Trophoblast cell (in vitro differentiated cells and primary cell): ENCODE measurements around the gene FAM131C.
A peak's percentile ranks its signal among the peaks of the same experiment; 100 is the strongest.
"Not testable (repeated sequence)": the region's sequence is repeated elsewhere in the genome, so short reads cannot be mapped to it uniquely, and the experiment has no call there.

Experiments
- DNase-seq, 2 donors: peaks; one replicate each; pipeline ENCODE4 v3.0.0-alpha.2; 2016
- H2AFZ ChIP-seq: 2 replicates; pipeline ENCODE4 v1.6.1; 2013; ENCODE audit warnings: low read length, moderate library complexity, mild to moderate bottlenecking; ENCODE audit not compliant: insufficient read depth, poor library complexity
- H2AK5ac ChIP-seq: 2 replicates; pipeline ENCODE4 v1.6.1; 2013; ENCODE audit warnings: mild to moderate bottlenecking, low read length
- H2BK120ac ChIP-seq: 2 replicates; pipeline ENCODE4 v1.6.1; 2013; ENCODE audit warnings: low read length, mild to moderate bottlenecking, moderate library complexity; ENCODE audit not compliant: insufficient read depth, poor library complexity
- H2BK12ac ChIP-seq: 2 replicates; pipeline ENCODE4 v1.6.1; 2013; ENCODE audit warnings: mild to moderate bottlenecking, low read length, moderate library complexity
- H2BK5ac ChIP-seq: 2 replicates; pipeline ENCODE4 v1.6.1; 2013; ENCODE audit warnings: low read length, low read depth, moderate library complexity, mild to moderate bottlenecking; ENCODE audit not compliant: poor library complexity
- H3K14ac ChIP-seq: 2 replicates; pipeline ENCODE4 v1.6.1; 2013; ENCODE audit warnings: mild to moderate bottlenecking, low read length
- H3K18ac ChIP-seq: 2 replicates; pipeline ENCODE4 v1.6.1; 2013; ENCODE audit warnings: mild to moderate bottlenecking, low read length
- H3K23ac ChIP-seq: 2 replicates; pipeline ENCODE4 v1.6.1; 2013; ENCODE audit warnings: low read length
- H3K27ac ChIP-seq: 2 replicates; pipeline ENCODE4 v1.5.1; 2013; ENCODE audit warnings: low read depth, mild to moderate bottlenecking, inconsistent platforms, low read length, moderate library complexity
- H3K27me3 ChIP-seq: 2 replicates; pipeline ENCODE4 v1.6.1; 2013; ENCODE audit warnings: inconsistent platforms, mild to moderate bottlenecking, low read length, moderate library complexity; ENCODE audit not compliant: insufficient read depth
- H3K36me3 ChIP-seq, 2 experiments: 1 replicate in 1 of 2; 2 replicates in 1 of 2; pipeline ENCODE4 v1.6.1; 2013; ENCODE audit warnings: low read length in 2 of 2, mild to moderate bottlenecking in 2 of 2, moderate library complexity in 1 of 2; ENCODE audit not compliant: insufficient read depth in 2 of 2, control insufficient read depth in 1 of 2
- H3K4ac ChIP-seq: 2 replicates; pipeline ENCODE4 v1.6.1; 2013; ENCODE audit warnings: low read depth, mild to moderate bottlenecking, low read length, moderate library complexity
- H3K4me1 ChIP-seq, 2 experiments: 1 replicate in 1 of 2; 2 replicates in 1 of 2; pipeline ENCODE4 v1.6.1; 2013; ENCODE audit warnings: low read length in 2 of 2, mild to moderate bottlenecking in 2 of 2, moderate library complexity in 1 of 2; ENCODE audit not compliant: insufficient read depth in 2 of 2, control insufficient read depth in 1 of 2
- H3K4me2 ChIP-seq: 2 replicates; pipeline ENCODE4 v1.6.1; 2013; ENCODE audit warnings: inconsistent platforms, mild to moderate bottlenecking, low read length, moderate library complexity
- H3K4me3 ChIP-seq: 2 replicates; pipeline ENCODE4 v1.5.1; 2013; ENCODE audit warnings: mild to moderate bottlenecking, low read depth, low read length, inconsistent platforms
- H3K79me1 ChIP-seq: one replicate; pipeline ENCODE4 v1.6.1; 2013; ENCODE audit warnings: low read length
- H3K79me2 ChIP-seq: 2 replicates; pipeline ENCODE4 v1.6.1; 2013; ENCODE audit warnings: low read length, mild to moderate bottlenecking; ENCODE audit not compliant: control insufficient read depth, insufficient read depth, poor library complexity
- H3K9ac ChIP-seq: 2 replicates; pipeline ENCODE4 v1.6.1; 2013; ENCODE audit warnings: mild to moderate bottlenecking, low read length
- H3K9me3 ChIP-seq: 2 replicates; pipeline ENCODE4 v1.6.1; 2013; ENCODE audit warnings: low read depth, mild to moderate bottlenecking, control low read depth, inconsistent platforms, low read length; ENCODE audit not compliant: insufficient read depth
- H4K12ac ChIP-seq: 2 replicates; pipeline ENCODE4 v1.6.1; 2013; ENCODE audit warnings: low read depth, mild to moderate bottlenecking, low read length, moderate library complexity
- H4K8ac ChIP-seq: 2 replicates; pipeline ENCODE4 v1.6.1; 2013; ENCODE audit warnings: low read depth, mild to moderate bottlenecking, low read length, moderate library complexity
- H4K91ac ChIP-seq: one replicate; pipeline ENCODE4 v1.6.1; 2013; ENCODE audit warnings: low read depth, mild to moderate bottlenecking, low read length, moderate library complexity
- WGBS: extraction: QIAGEN DNeasy Blood & Tissue Kit; methylation state at CpG from one replicate; pipeline ENCODE4 v1.1.7; 2013; ENCODE audit warnings: missing lambda C conversion rate; ENCODE audit not compliant: insufficient read length, insufficient coverage; ENCODE audit errors: extremely low coverage; 5-methylcytosine and 5-hydroxymethylcytosine counted together

The FAM131C gene

GRCh38 chr1:16032388-16033102 lies 40.9 kb downstream of the FAM131C start:
- H3K27ac ChIP-seq = no peak overlapping the region
- H2BK5ac ChIP-seq = no peak overlapping the region
- no peak overlapping the region for H3K4me2 ChIP-seq
- no peak overlapping the region for H3K14ac ChIP-seq
- no peaks in the 10 kb centered on the region for H3K36me3 ChIP-seq
- H4K12ac ChIP-seq = no peak overlapping the region
- no peaks in the 10 kb centered on the region for H3K27me3 ChIP-seq
- no peak overlapping the region for H2BK120ac ChIP-seq
- no peak overlapping the region for H3K4me3 ChIP-seq
- H2AFZ ChIP-seq = no peak overlapping the region
- no peak overlapping the region for H4K91ac ChIP-seq
- peak; percentile 85 to 87 for DNase-seq
- H2AK5ac ChIP-seq = no peak overlapping the region
- H3K18ac ChIP-seq = no peak overlapping the region
- H2BK12ac ChIP-seq = no peak overlapping the region
- no peaks in the 10 kb centered on the region for H3K9me3 ChIP-seq
- no CpG with 5 or more reads among the region's 18 CpGs for WGBS
- H3K79me1 ChIP-seq = no peaks in the 10 kb centered on the region
- no peak overlapping the region for H3K9ac ChIP-seq
- no peaks in the 10 kb centered on the region for H3K79me2 ChIP-seq
- H3K4ac ChIP-seq = no peak overlapping the region
- no peaks in the 10 kb centered on the region for H3K4me1 ChIP-seq
- H4K8ac ChIP-seq = no peak overlapping the region
- no peak overlapping the region for H3K23ac ChIP-seq

DNA sequence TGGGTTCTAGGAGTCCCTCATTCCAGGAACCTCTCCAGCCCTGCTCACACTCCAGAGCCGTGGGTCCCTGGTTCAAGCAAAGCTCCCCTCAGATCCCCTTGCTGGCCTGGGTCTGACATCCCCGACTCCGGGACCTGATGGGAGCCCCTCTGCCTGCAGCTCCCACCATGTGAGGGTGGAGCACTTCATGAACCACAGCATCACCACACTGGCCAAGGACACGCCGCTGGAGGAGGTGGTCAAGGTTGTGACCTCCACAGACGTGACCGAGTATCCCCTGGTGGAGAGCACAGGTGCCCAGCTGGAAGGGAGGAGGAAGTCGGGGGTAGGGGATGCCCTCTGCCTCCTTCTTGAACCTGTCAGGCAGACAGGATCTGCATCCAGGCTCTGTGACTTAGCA lies 41.9 kb downstream of the FAM131C start:
- H4K8ac ChIP-seq = no peak overlapping the region
- H3K9ac ChIP-seq = no peak overlapping the region
- H3K36me3 ChIP-seq = no peaks in the 10 kb centered on the region
- H3K79me2 ChIP-seq = no peaks in the 10 kb centered on the region
- no peak overlapping the region for H3K4ac ChIP-seq
- no peak for DNase-seq
- H2BK5ac ChIP-seq = no peak overlapping the region
- no peak overlapping the region for H2AK5ac ChIP-seq
- H4K91ac ChIP-seq = no peak overlapping the region
- H3K79me1 ChIP-seq = no peaks in the 10 kb centered on the region
- H3K4me1 ChIP-seq = peaks cover 2 to 5% of the 10 kb centered on the region in 2 experiments
- no peak overlapping the region for H2BK120ac ChIP-seq
- no CpG with 5 or more reads among the region's 8 CpGs for WGBS
- H2BK12ac ChIP-seq = no peak overlapping the region
- no peaks in the 10 kb centered on the region for H3K9me3 ChIP-seq
- H3K27me3 ChIP-seq = no peaks in the 10 kb centered on the region
- no peak overlapping the region for H4K12ac ChIP-seq
- H3K4me2 ChIP-seq = no peak overlapping the region
- H3K18ac ChIP-seq = no peak overlapping the region
- no peak overlapping the region for H3K14ac ChIP-seq
- no peak overlapping the region for H3K4me3 ChIP-seq
- no peak overlapping the region for H3K27ac ChIP-seq
- no peak overlapping the region for H2AFZ ChIP-seq
- no peak overlapping the region for H3K23ac ChIP-seq

GRCh38 chr1:16029288-16029687 lies 44.2 kb downstream of the FAM131C start:
- no peak overlapping the region for H4K91ac ChIP-seq
- no peak overlapping the region for H2BK5ac ChIP-seq
- no peak overlapping the region for H3K14ac ChIP-seq
- no peak overlapping the region for H3K27ac ChIP-seq
- no peak overlapping the region for H2AFZ ChIP-seq
- WGBS = no CpG with 5 or more reads among the region's 1 CpG
- no peaks in the 10 kb centered on the region for H3K27me3 ChIP-seq
- H3K79me2 ChIP-seq = no peaks in the 10 kb centered on the region
- no peak overlapping the region for H2AK5ac ChIP-seq
- H3K4me1 ChIP-seq = peaks cover 2 to 5% of the 10 kb centered on the region in 2 experiments
- no peak overlapping the region for H3K4me2 ChIP-seq
- H3K18ac ChIP-seq = no peak overlapping the region
- no peaks in the 10 kb centered on the region for H3K79me1 ChIP-seq
- H3K4ac ChIP-seq = no peak overlapping the region
- no peak overlapping the region for H4K8ac ChIP-seq
- H3K4me3 ChIP-seq = no peak overlapping the region
- no peaks in the 10 kb centered on the region for H3K36me3 ChIP-seq
- H4K12ac ChIP-seq = no peak overlapping the region
- H2BK12ac ChIP-seq = no peak overlapping the region
- no peak for DNase-seq
- H3K9me3 ChIP-seq = no peaks in the 10 kb centered on the region
- no peak overlapping the region for H2BK120ac ChIP-seq
- no peak overlapping the region for H3K9ac ChIP-seq
- H3K23ac ChIP-seq = no peak overlapping the region

GRCh38 chr1:16029003-16029268 lies 44.5 kb downstream of the FAM131C start:
- H3K4ac ChIP-seq = not testable (repeated sequence)

More at GRCh38 chr1:16029003-16029268, 44.5 kb downstream of the FAM131C start:
- not testable (repeated sequence) for H2BK120ac ChIP-seq, H2BK12ac ChIP-seq, H4K12ac ChIP-seq, H3K18ac ChIP-seq, DNase-seq, H2AFZ ChIP-seq, H3K23ac ChIP-seq, H3K4me3 ChIP-seq, H3K9me3 ChIP-seq, H2AK5ac ChIP-seq, H3K9ac ChIP-seq, H3K27me3 ChIP-seq, H2BK5ac ChIP-seq, H3K4me2 ChIP-seq, H3K27ac ChIP-seq, H3K36me3 ChIP-seq, H3K4me1 ChIP-seq, H3K14ac ChIP-seq, H4K8ac ChIP-seq, H3K79me1 ChIP-seq, H3K79me2 ChIP-seq, H4K91ac ChIP-seq
- no CpG with 5 or more reads among the region's 13 CpGs for whole genome bisulfite sequencing
